ENCODE data around the gene WASF2.
A peak's percentile ranks its signal among the peaks of the same experiment; 100 is the strongest.
"Not testable (repeated sequence)": the region's sequence is repeated elsewhere in the genome, so short reads cannot be mapped to it uniquely, and the experiment has no call there.

Gene WASF2

DNA sequence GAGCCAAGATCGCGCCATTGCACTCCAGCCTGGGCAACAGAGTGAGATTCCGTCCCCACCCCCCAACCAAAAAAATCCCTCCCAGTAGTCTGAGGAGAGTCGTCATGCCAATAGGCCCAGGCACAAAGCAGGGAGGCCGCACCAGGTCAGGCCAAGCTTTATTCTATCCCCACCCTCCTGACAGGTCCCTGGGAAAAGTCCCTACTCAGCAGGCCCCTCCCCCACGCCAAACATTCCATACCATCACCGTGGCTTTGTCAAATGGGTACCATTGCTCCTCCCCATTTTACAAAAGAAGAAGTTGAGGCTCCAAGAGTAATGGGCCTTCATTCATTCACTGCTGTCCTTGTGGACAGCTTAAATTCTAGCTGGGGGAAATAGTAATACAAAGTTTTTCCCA lies 92.2 kb downstream of the WASF2 start:
- DNase-seq (ENCODE audit: low spot score): no peak

DNA sequence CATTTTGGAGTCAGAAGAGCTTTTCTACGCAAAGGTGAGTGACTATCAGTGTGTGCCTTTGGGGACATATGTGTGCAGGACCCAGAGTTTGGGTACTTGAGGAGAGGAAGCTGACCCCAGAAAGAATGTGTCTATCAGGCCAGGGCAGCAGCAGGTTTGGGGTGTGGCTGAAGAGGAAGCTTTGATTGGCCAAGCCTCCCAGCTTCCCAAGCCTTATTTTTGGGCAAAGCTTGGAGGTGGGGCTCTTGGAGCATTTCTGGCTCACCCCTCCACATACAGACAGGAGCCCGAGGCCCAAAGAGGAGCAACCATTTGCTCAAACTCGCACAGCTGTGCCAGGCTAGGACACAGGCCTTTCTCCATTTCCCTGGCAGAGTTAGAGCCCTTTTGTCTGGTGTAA lies 92.9 kb downstream of the WASF2 start:
- DNase-seq (ENCODE audit: low spot score): no peak

DNA sequence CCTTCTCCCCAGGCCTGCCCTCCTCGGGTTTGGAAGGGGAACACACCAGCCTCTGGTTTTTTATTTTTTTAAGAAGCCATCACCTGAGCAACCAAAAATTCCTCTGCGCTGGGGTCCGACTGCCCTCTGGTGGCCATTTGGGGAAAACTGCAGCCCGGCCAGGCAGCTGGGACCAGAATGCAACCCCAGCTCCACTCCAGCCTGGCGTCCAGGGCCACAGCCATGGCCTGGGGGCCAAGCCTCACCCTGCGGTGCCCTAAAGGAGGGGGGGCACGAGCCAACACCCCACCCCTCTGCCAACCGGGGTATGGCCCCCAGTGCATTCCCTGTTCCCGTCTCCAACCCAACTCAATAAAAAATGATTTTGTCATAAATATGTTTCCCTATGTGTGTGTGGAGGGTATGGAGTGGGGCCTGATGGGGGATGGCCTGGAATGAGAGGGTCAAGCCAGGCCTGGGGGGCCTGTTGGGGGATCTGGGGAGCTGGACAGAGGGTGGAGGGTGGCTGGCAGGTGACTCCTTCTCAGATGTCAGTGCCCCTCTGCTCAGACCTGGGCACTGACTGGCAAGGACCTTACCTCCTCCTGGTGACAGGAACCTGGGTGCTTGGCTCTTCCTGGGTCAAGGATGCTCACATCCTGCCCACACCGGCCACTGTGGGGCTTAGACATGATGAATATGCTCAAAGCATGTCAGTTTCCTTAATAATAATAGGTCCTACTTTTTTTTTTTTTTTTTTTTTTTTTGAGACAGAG lies 94.3 kb downstream of the WASF2 start:
- DNase-seq (ENCODE audit: low spot score): peak; percentile 78

DNA sequence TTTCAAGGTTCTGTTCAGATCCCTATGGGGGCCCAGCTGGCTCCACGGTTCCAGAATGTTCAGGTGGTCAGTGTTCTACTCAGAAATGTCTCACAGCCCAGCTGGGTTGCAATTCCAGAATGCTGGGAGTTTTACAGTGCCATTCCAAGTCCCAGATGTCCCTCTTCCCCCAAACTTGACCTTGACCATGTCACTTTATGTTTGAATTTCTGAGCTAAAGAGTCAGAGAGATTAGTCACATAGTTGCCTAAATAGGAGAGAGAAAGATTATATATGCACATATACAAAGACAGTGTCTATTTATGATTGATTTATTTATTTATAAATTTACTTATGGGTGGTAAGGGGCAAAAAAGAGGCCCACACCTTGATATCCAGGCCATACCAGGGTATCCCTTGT lies 95.0 kb downstream of the WASF2 start:
- no peak for DNase-seq (ENCODE audit: low spot score)

DNA sequence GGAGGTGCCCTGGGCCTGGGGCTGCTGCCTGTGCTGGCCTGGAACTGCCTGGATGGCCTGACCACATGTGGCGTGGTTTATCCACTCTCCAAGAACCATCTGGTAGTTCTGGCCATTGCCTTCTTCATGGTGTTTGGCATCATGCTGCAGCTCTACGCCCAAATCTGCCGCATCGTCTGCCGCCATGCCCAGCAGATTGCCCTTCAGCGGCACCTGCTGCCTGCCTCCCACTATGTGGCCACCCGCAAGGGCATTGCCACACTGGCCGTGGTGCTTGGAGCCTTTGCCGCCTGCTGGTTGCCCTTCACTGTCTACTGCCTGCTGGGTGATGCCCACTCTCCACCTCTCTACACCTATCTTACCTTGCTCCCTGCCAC lies 95.7 kb downstream of the WASF2 start:
- DNase-seq (ENCODE audit: low spot score): no peak

DNA sequence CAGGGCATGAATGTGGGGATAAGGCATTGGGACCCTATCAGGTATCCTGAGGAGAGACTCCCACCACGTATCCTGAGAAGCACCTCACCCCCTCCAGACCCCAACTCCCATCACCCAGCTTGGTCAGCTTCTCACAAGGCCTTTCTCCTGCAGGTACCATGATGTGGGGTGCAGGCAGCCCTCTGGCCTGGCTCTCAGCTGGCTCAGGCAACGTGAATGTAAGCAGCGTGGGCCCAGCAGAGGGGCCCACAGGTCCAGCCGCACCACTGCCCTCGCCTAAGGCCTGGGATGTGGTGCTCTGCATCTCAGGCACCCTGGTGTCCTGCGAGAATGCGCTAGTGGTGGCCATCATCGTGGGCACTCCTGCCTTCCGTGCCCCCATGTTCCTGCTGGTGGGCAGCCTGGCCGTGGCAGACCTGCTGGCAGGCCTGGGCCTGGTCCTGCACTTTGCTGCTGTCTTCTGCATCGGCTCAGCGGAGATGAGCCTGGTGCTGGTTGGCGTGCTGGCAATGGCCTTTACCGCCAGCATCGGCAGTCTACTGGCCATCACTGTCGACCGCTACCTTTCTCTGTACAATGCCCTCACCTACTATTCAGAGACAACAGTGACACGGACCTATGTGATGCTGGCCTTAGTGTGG lies 96.2 kb downstream of the WASF2 start:
- DNase-seq (ENCODE audit: low spot score): no peak

DNA sequence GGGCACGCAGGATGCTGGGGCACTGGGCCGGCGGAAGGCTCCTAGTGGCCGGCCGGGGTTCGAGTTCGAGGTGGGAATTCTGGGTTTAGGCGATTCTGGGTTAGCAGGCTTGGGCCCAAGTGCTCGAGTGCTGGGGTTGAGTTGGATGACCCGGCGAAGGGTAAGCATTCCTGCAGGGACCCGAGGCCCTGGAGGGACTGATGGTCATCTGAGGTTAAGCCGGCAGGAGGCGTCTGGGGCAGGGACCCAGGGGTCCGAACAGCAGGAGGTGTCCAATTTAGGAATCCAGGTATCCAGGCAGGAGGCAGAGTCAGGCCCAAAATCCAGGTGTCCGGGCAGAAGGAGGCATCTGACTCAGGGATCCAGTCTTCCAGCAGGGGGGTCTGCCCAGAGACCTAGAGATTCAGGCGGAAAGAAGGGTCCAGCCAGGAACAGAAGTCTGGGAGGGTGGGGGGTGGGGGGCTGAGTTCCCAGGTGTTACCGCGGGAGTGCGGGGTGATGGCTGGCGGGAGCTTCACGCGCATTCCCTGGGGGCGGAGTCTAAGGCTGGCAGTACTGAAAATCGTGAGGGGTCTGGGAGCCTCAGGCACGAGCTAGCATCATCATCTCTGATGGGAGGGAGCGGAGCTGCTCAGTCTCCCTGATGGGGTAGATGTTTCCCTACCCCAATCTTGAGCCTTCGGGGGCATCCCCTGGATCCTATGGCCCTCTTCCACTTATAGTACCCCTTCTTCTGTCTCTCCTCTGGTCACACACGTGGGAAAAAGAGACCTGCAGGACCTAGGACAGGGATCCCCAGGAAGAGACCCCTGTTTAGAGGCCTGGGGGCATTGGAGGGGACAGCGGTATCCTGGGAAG lies 97.0 kb downstream of the WASF2 start:
- DNase-seq (ENCODE audit: low spot score): no peak

DNA sequence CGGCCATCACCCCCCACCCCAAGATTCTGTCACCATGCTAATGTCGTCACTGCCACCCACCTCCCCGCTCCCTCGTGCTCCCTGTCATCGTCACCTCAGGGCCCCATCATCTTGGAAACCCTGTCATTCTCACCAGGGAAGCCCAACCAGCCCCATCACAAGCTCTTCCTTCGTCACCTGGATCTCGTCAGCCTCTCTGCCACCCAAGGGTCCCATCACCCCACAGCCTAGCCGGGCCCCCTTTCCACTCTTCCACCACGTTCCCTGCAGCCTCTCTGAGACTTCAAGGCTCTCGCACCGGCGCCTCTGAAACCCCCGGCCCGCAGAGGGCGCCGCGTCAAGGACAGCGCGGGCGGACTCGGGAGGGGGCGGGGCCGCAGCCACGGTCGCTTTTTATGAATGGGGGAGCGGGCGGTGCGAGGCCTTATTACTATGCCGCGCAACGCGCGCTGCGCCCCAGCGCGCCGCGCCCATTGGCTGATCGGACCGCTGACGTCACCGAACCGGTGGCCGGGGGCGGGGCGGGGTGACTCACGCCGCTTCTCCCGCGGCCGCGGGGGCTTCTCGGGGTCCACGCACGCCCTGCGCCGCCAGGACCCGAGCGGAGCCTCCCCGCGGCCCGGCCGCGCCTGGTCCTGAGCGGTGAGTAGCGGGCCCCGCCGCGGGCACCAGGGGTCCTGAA lies 97.7 kb downstream of the WASF2 start, which contains the start of gene GPR3:
TSS of gene GPR3 (plus strand) at position 527 of the 682 bp plus-strand sequence. CDS start 1,177 bp downstream, outside the sequence.
- DNase-seq (ENCODE audit: low spot score): peak; percentile 91

DNA sequence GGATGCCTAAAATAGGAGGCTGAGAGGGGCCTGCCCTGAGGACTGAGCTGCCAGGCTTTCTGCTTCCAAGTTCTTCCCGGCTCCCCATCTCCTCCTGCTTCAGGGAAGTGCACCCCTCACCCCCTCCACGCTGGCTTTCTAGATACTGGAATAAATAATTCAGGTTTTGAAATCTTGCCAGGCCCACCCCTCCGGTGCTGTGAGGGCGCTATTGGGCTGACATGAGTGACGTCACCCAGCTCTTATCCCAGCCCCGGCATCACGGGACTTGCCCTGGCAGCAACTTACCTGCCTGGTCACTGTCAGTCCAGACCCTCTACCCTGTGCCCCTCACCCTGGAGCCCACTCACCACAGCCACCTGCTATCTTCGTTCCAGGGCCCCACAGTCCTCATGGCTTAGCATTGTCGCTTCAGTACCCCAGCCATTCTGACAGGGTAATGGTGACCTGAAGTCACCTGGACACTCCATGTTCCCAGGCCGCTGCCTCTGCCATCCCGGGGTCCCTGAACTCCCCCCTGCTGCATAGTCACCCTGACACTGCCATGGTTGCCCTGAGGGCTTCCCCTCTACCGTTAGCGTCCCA lies 98.4 kb downstream of the WASF2 start:
- DNase-seq (ENCODE audit: low spot score): no peak

DNA sequence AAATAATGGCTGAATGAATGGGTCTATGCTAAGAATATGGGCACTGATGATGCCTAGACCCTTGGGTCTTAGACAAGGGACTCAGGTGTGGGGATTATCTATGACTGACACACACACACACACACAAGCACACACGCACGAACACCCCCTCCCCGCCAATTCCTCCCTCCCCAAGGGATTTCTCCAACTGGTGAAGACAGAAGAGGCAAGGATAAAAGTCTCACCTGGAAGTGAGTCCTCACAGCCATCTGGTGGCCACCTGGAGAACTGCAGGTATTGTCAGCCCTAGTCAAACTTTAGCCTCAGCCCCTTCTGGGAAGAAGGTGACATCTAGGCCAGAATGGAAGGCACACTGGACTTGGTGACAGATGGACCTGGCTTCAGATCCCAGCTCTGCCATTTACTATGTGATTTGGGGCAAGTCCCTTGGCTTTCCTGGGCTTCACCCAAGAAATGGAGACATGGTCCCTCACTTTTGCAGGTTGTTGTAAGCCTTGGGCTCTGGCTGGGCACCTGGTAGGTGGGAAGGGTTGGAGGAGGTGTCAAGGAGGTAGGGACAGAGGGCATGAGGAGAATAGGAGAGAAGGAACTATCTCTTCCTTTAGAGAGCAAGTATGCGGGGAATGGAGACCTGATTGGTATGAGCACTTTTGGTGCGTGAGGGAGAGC lies 101.5 kb downstream of the WASF2 start:
- DNase-seq (ENCODE audit: low spot score): peak; percentile 71

DNA sequence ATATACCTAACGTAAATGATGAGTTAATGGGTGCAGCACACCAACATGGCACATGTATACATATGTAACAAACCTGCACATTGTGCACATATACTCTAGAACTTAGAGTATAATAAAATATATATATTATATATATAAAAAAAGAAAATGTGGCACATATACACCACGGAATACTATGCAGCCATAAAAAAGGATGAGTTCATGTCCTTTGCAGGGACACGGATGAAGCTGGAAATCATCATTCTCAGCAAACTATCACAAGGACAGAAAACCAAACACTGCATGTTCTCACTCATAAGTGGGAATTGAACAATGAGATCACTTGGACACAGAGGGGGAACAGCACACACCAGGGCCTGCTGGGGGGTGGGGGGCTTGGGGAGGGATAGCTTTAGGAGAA lies 105.2 kb downstream of the WASF2 start:
- not testable (repeated sequence) for DNase-seq (ENCODE audit: low spot score)

DNA sequence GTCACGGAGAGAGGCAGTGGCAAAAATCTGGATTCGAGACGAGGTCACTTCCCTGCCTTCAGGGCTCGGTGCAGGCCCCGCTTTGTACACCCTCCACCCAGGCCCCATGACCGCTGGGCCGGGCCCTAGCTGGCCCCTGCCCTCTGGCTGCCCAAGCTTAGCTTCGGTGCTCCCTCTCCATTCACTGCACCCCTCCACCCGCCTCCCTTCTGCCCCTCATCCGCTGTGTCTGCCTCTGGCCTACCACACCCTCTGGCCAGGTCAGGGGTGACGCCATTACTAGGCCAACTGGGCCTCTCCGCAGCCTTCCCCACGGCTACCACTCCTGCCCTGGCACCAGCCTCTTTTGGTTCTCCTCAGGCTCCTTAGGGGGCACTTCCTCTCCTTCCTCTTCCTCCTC lies 106.3 kb downstream of the WASF2 start:
- DNase-seq (ENCODE audit: low spot score): no peak

DNA sequence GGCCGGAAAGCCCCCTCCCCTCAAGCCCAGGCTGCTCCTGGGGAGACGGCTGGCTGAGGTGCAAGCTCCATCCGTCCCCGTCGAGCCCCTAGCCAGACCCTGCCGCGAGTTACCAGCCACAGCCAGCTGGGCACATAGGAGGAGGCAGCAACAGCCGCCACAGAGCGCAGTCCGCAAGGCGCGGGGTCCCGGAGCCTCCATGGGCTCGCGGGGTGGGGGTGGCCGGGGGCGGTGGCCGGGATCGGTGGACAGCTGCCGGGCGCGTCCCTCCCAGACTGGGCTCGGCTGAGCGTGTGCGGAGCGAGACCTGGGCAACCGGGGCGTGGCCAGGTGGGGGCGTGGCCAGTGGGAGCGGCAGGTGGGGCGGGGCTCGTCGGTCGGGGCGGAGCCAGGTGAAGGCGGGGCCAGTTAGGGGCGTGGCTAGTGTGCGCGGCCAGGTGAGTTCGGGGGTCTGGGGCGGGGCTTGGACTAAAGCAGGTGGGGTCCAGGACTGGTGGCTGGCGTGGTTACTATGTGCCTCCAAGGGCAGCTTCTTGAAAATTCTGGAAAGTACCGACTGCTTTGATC lies 106.8 kb downstream of the WASF2 start, which contains the start of gene CD164L2:
TSS of gene CD164L2 (minus strand) at position 295 of the 567 bp plus-strand sequence. CDS start at position 201, 94 bp downstream.
- DNase-seq (ENCODE audit: low spot score): peak; percentile 31

DNA sequence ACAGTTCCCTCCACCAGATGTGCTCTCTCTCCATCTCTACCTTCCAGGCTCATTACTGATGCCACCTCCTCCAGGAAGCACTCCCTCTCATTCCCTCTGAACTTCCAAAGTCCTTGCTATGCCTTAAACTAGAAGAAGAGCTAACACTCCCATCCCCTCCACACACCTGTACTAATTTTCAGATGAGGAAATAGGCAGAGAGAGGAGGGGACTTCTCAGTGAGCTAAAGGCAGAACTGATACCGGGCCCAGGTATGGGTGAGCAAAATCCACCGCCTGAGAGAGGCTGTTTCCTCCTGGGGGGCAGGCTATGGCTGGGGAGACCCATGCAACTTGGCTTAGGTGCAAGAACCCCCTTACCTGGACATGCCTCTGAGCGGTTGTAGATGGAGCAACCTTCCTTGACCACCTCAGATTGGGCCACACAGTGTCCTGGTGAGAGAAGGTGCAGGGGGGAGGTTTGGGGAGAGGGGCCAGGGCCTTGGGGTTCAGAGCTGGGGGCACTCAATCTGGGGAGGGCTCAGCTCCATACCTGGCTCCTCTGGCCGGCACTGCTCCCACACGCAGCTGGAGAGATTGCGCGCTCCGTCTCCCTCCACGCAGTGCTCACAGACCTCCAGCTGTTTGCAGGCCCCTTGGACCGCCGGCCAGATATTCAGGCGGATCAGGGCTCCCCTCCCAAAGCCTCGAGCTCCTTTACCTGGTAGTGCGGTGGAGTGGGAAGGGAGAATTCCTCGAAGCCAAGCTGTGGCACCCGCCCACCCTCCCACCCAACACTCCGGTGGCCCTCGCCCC lies 107.8 kb downstream of the WASF2 start:
- no peak for DNase-seq (ENCODE audit: low spot score)

DNA sequence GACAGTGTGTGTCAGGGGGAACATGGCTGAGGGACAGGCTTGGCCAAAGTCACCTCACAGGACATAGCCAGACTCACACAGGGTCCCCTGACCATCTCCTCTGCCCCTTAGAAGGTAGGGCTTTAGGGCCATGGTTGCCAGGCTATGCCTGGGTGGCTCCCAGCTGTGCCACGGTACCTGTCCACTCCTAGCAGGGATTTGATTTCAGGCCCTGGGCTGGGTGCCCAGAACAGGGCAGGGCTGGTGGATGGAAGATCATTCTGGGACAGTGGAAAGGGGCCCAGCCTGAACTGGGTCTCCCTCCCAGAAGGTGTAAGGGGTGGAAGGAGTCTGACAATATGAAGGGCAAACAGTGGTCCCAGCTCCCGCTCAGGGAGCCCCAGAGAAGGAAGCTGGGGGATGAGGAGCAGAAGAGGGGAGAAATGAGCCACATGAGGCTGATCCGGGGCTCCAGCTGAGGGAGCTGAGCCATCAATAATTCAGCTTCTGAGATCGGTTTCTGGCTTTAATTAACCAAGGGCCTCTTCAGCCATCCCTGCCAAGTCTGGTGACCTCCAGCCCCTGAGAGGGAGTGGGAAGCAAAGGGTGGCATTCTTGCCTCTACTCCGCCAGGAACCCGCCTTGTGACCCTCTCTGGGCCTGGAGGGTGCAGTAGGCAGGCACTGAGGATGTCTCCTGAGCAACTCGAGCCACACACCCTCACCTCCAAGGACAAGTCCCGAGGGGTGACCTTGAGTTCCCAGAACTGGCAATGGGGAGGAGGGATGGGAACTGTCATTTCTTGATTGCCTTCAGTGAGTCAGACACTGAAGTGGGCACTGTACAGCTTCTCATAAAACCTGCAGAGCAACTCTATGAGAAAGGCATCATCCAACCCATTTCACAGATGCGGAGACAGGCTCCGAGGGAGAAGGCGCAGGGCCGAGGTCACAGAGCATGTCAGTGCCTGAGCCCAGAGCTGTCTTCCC lies 108.9 kb downstream of the WASF2 start:
- DNase-seq (ENCODE audit: low spot score): no peak

DNA sequence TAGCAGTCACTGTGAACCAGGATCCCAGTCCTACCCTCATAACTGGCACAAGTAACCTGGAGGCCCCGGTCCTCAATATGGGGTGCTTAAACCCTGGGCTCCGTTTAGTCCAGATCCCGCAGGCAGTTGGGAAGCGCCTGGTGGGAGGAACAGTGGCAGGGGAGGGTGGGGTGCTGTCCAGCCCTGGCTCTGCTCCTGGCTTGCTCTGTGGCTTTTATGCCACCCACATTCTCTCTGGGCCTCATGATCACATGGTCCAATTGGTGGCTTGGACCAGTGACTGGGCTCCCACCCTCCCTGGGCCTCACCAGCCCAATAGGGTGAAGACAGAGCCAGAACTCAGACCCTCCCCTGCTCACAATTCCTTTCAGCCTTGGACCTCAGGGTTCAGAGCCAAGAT lies 109.7 kb downstream of the WASF2 start:
- no peak for DNase-seq (ENCODE audit: low spot score)

DNA sequence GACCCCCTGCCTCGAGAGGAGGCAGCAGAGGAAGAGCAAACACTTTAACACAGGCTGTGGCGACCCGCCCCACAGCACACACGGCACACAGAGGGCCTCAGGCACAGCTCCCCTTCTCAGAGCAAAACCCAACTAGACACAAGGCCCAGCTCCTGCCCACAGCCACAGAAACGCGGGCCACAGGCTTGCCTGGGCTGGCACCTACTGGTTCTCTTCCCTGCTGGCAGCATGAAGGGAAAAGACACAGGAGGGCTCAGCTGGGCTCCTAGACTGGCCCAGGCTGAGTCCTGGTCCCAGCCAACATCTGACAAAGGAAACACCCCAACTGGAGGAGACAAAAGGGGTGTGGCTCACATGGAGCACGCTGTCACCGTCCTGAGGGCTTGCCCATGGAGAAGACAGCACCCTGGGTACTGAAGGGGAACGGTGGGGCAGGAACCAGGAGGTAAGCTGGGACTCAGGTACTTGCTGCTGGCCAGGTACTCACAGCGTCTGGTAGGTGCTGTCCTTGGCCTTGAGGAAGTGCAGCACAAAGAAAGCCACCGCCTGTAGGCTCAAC lies 110.3 kb downstream of the WASF2 start:
- DNase-seq (ENCODE audit: low spot score): no peak

DNA sequence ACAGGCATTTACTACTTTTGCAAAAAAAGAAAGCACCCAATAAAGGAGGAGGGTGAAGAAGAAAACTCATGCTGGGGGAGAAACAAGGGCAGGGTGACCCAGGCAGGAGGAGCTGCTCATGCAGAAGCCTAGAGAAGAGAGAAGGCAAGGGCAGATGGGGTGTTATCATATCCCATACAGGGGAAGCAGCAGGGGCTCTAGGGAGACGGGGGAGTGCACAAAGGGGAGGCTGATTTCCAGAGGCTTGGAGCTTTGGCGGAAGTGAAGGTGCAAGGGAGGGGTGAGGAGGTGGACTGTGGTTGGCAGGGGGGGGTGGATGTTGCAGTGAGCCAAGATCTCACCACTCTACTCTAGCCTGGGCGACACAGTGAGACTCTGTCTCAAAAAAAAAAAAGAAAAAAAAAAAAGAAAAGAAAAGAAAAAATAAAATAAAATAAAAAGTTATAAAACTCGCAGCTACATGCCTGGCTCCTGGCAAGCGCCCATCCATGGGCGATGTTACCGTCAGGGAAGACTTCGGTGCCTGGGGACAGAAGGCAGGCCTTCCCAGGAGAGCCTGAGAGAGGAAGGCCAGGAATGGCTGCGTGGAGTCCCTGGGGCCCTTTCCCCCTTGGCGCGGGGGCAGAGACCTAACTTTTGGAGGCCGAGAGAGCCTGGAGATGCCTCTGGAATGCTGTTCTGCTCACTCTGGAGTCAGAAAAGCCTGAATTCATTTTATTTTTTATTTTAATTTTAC lies 112.0 kb downstream of the WASF2 start:
- no peak for DNase-seq (ENCODE audit: low spot score)

Measured in CD4-positive, alpha-beta T cell treated with Interleukin-6 at 100 ng/mL for 8 hours (primary cell).